ENCODE measurements around the gene C9orf57.

C9orf57 gene

DNA sequence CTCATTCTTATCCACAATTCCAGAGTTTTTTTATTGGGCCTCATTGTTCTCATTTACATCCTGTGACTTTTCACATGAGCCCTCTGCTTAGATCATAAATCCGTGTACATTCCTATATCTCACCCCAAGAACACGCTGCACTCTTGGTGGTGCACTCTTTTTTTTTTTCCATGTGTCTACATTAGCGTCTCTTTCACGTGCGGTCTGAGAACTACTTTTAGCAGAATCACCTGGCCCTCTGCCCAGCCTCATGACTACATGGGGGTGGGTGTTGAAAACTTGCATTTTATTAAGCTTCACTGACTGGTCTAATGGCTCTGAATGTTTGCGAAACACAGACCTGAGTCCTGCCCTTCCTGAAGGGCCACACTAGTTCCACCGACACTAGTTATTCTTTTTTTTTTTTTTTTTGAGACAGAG lies 18.6 kb downstream of the C9orf57 start:
- no peak overlapping the region for H3K27ac ChIP-seq (ENCODE audit: low read depth, low read length, poor library complexity, severe bottlenecking)
- H3K4me2 ChIP-seq (ENCODE audit: low read length): no peak overlapping the region

DNA sequence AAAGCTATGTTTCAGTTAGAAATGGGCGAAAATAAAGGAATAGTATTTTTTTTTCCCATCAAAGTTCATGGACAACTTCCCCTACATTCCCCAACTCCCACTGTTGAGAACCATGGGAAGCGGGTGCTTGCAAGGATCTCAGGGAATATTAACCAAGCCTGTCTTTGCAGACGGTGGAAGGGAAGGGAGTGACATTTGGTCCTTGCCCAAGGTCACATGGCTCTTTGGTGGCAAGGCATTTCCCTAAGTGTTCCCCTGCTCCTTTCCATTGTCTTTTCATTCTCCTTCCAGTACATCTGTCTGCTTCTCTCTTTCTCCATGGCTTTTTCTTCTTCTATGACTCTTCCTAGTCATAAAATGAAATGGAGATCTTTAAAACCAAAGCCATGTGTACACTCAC lies 19.0 kb downstream of the C9orf57 start:
- Histone ChIP-seq H3K27me3 (ENCODE audit: insufficient read depth, low read length) (no peaks in the 10 kb centered on the region), H3K4me2 (ENCODE audit: low read length) (no peak overlapping the region), H3K4me1 (ENCODE audit: insufficient read depth, low read length, severe bottlenecking) (no peaks in the 10 kb centered on the region), H3F3A (ENCODE audit: insufficient read depth, low read length) (no peaks in the 10 kb centered on the region), H3K27ac (ENCODE audit: low read depth, low read length, poor library complexity, severe bottlenecking) (no peak overlapping the region), H3K9me2 (ENCODE audit: low read depth, low read length) (no peaks in the 10 kb centered on the region), H3K36me3 (ENCODE audit: insufficient read depth, low read length) (no peaks in the 10 kb centered on the region), H3K4me3 (ENCODE audit: low read depth, low read length, poor library complexity, severe bottlenecking) (no peak overlapping the region), H3K9me3 (ENCODE audit: low read length) (no peaks in the 10 kb centered on the region), H2AFZ (ENCODE audit: low read length) (no peak overlapping the region), H3K9ac (ENCODE audit: low read length) (no peak overlapping the region), H4K20me1 (ENCODE audit: insufficient read depth, low read length) (no peaks in the 10 kb centered on the region), H3K79me2 (ENCODE audit: insufficient read depth, low read length) (no peaks in the 10 kb centered on the region)
- TF ChIP-seq EZH2 (IDR thresholded peaks at IDR 0.05; ENCODE audit: borderline replicate concordance, low read length): no peak
- TF ChIP-seq, protein P1, sequence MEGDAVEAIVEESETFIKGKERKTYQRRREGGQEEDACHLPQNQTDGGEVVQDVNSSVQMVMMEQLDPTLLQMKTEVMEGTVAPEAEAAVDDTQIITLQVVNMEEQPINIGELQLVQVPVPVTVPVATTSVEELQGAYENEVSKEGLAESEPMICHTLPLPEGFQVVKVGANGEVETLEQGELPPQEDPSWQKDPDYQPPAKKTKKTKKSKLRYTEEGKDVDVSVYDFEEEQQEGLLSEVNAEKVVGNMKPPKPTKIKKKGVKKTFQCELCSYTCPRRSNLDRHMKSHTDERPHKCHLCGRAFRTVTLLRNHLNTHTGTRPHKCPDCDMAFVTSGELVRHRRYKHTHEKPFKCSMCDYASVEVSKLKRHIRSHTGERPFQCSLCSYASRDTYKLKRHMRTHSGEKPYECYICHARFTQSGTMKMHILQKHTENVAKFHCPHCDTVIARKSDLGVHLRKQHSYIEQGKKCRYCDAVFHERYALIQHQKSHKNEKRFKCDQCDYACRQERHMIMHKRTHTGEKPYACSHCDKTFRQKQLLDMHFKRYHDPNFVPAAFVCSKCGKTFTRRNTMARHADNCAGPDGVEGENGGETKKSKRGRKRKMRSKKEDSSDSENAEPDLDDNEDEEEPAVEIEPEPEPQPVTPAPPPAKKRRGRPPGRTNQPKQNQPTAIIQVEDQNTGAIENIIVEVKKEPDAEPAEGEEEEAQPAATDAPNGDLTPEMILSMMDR (IDR thresholded peaks at IDR 0.05; ENCODE audit: low read length): no peak

More for the DNA sequence above, 18.6 kb downstream of the C9orf57 start:
- H3K27me3 ChIP-seq (ENCODE audit: insufficient read depth, low read length): no peaks in the 10 kb centered on the region
- no peaks in the 10 kb centered on the region for H3K9me2 ChIP-seq (ENCODE audit: low read depth, low read length)
- H3K9me3 ChIP-seq (ENCODE audit: low read length): no peaks in the 10 kb centered on the region
- no peaks in the 10 kb centered on the region for H4K20me1 ChIP-seq (ENCODE audit: insufficient read depth, low read length)
- H2AFZ ChIP-seq (ENCODE audit: low read length): no peak overlapping the region
- no peaks in the 10 kb centered on the region for H3F3A ChIP-seq (ENCODE audit: insufficient read depth, low read length)
- no peak overlapping the region for H3K9ac ChIP-seq (ENCODE audit: low read length)
- H3K79me2 ChIP-seq (ENCODE audit: insufficient read depth, low read length): no peaks in the 10 kb centered on the region
- no peaks in the 10 kb centered on the region for H3K4me1 ChIP-seq (ENCODE audit: insufficient read depth, low read length, severe bottlenecking)
- no peak overlapping the region for H3K4me3 ChIP-seq (ENCODE audit: low read depth, low read length, poor library complexity, severe bottlenecking)
- H3K36me3 ChIP-seq (ENCODE audit: insufficient read depth, low read length): no peaks in the 10 kb centered on the region
- no peak for TF ChIP-seq EZH2 (IDR thresholded peaks at IDR 0.05; ENCODE audit: borderline replicate concordance, low read length)
- TF ChIP-seq, protein P1 (IDR thresholded peaks at IDR 0.05; ENCODE audit: low read length): no peak

DNA sequence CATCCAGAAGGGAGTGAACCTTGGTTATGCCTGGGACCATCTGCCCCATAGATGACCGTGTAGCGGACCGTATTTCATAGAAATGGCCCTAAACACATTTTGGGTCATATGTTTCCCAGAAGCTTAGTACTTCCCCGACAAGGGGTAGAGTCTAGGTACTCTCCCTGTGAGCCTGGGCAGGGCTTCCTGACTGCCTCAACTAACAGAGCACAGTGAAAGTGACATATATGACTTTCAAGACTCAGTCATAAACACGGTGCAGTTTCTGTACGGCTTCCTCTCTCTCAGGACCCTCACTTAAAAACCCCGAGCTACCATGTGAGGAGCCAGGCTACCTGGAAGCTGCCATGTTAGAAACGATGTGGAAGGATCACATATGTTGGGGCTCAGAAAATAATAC lies 20.9 kb downstream of the C9orf57 start:
- H2AFZ ChIP-seq (ENCODE audit: low read length): no peak overlapping the region
- no peak overlapping the region for H3K27ac ChIP-seq (ENCODE audit: low read depth, low read length, poor library complexity, severe bottlenecking)

More for the DNA sequence above, 20.9 kb downstream of the C9orf57 start:
- H3K9ac ChIP-seq (ENCODE audit: low read length): no peak overlapping the region
- no peaks in the 10 kb centered on the region for H3K9me2 ChIP-seq (ENCODE audit: low read depth, low read length)
- H3K4me3 ChIP-seq (ENCODE audit: low read depth, low read length, poor library complexity, severe bottlenecking): no peak overlapping the region
- H3K27me3 ChIP-seq (ENCODE audit: insufficient read depth, low read length): no peaks in the 10 kb centered on the region
- no peak overlapping the region for H3K4me2 ChIP-seq (ENCODE audit: low read length)
- no peaks in the 10 kb centered on the region for H3K36me3 ChIP-seq (ENCODE audit: insufficient read depth, low read length)
- H4K20me1 ChIP-seq (ENCODE audit: insufficient read depth, low read length): no peaks in the 10 kb centered on the region
- H3F3A ChIP-seq (ENCODE audit: insufficient read depth, low read length): no peaks in the 10 kb centered on the region
- H3K79me2 ChIP-seq (ENCODE audit: insufficient read depth, low read length): no peaks in the 10 kb centered on the region
- no peaks in the 10 kb centered on the region for H3K9me3 ChIP-seq (ENCODE audit: low read length)
- H3K4me1 ChIP-seq (ENCODE audit: insufficient read depth, low read length, severe bottlenecking): no peaks in the 10 kb centered on the region
- TF ChIP-seq, protein P1 (IDR thresholded peaks at IDR 0.05; ENCODE audit: low read length): no peak
- no peak for TF ChIP-seq EZH2 (IDR thresholded peaks at IDR 0.05; ENCODE audit: borderline replicate concordance, low read length)

Data from OCI-LY1 (cell line).